H9 (cell line): Measurements from ENCODE around the gene AGPAT1. TPM values are rescaled to one million over a fixed set of nuclear protein-coding genes. Genes with fewer than 3 reads are reported as not detected.
A peak's percentile ranks its signal among the peaks of the same experiment; 100 is the strongest.

Source experiments
- DNase-seq: peaks from one replicate; pipeline ENCODE4 v3.0.0-alpha.2; 2017
- H2AFZ ChIP-seq: one replicate; pipeline ENCODE4 v1.6.1; 2013; ENCODE audit warnings: mild to moderate bottlenecking, low read length, control low read depth, moderate library complexity
- H2AK5ac ChIP-seq: 2 replicates; pipeline ENCODE4 v1.6.1; 2013; ENCODE audit warnings: low read length, control low read depth, mixed read lengths; ENCODE audit not compliant: insufficient read length
- H2BK120ac ChIP-seq: one replicate; pipeline ENCODE4 v1.6.1; 2013; ENCODE audit warnings: low read depth, mild to moderate bottlenecking, low read length, control low read depth, inconsistent platforms; ENCODE audit not compliant: poor library complexity, severe bottlenecking
- H2BK12ac ChIP-seq: 2 replicates; pipeline ENCODE4 v1.6.1; 2013; ENCODE audit warnings: low read length, control low read depth, mixed read lengths, low read depth; ENCODE audit not compliant: insufficient read length
- H2BK15ac ChIP-seq: 2 replicates; pipeline ENCODE4 v1.6.1; 2013; ENCODE audit warnings: low read depth, low read length, control low read depth
- H2BK20ac ChIP-seq: one replicate; pipeline ENCODE4 v1.6.1; 2013; ENCODE audit warnings: low read depth, mild to moderate bottlenecking, low read length, control low read depth, inconsistent platforms; ENCODE audit not compliant: poor library complexity, severe bottlenecking
- H2BK5ac ChIP-seq: 2 replicates; pipeline ENCODE4 v1.6.1; 2013; ENCODE audit warnings: low read length, control low read depth, mixed read lengths; ENCODE audit not compliant: insufficient read length
- H3K14ac ChIP-seq: 2 replicates; pipeline ENCODE4 v1.6.1; 2013; ENCODE audit warnings: low read length, control low read depth; ENCODE audit not compliant: insufficient read depth
- H3K18ac ChIP-seq: 2 replicates; pipeline ENCODE4 v1.6.1; 2013; ENCODE audit warnings: low read depth, mild to moderate bottlenecking, mixed read lengths, low read length, control low read depth; ENCODE audit not compliant: insufficient read length
- H3K23ac ChIP-seq: 2 replicates; pipeline ENCODE4 v1.6.1; 2013; ENCODE audit warnings: low read length, control low read depth, mixed read lengths, low read depth; ENCODE audit not compliant: insufficient read length
- H3K23me2 ChIP-seq: 2 replicates; pipeline ENCODE4 v1.6.1; 2013; ENCODE audit warnings: low read depth, mild to moderate bottlenecking, mixed read lengths, low read length, control low read depth; ENCODE audit not compliant: insufficient read length, poor library complexity, severe bottlenecking
- H3K27ac ChIP-seq: 2 replicates; pipeline ENCODE4 v1.5.1; 2013; ENCODE audit warnings: low read length, control low read depth, mixed read lengths, low read depth; ENCODE audit not compliant: insufficient read length
- H3K27me3 ChIP-seq: 2 replicates; pipeline ENCODE4 v1.6.1; 2013; ENCODE audit warnings: low read length, control low read depth, inconsistent platforms; ENCODE audit not compliant: insufficient read depth
- H3K4ac ChIP-seq: 2 replicates; pipeline ENCODE4 v1.6.1; 2013; ENCODE audit warnings: low read depth, mild to moderate bottlenecking, control low read depth, inconsistent platforms, low read length, moderate library complexity
- H3K4me1 ChIP-seq: 2 replicates; pipeline ENCODE4 v1.6.1; 2013; ENCODE audit warnings: low read length, control low read depth, inconsistent platforms; ENCODE audit not compliant: insufficient read depth
- H3K4me2 ChIP-seq: 2 replicates; pipeline ENCODE4 v1.6.1; 2013; ENCODE audit warnings: low read length, control low read depth, mixed read lengths; ENCODE audit not compliant: insufficient read length, insufficient read depth
- H3K56ac ChIP-seq: 2 replicates; pipeline ENCODE4 v1.6.1; 2013; ENCODE audit warnings: low read depth, mild to moderate bottlenecking, mixed read lengths, low read length, control low read depth; ENCODE audit not compliant: insufficient read length
- H3K79me1 ChIP-seq: 2 replicates; pipeline ENCODE4 v1.6.1; 2013; ENCODE audit warnings: low read depth, mild to moderate bottlenecking, moderate library complexity, low read length, control low read depth, inconsistent platforms; ENCODE audit not compliant: insufficient read depth, poor library complexity, severe bottlenecking
- H3K79me2 ChIP-seq: 2 replicates; pipeline ENCODE4 v1.6.1; 2013; ENCODE audit warnings: low read length, control low read depth, inconsistent platforms; ENCODE audit not compliant: insufficient read depth
- H3K9ac ChIP-seq: 2 replicates; pipeline ENCODE4 v1.6.1; 2013; ENCODE audit warnings: low read length, control low read depth, mixed read lengths; ENCODE audit not compliant: insufficient read length; ENCODE audit errors: extremely low read depth
- H3K9me3 ChIP-seq: one replicate; pipeline ENCODE4 v1.6.1; 2013; ENCODE audit warnings: low read depth, low read length, inconsistent platforms; ENCODE audit not compliant: control insufficient read depth
- H3T11ph ChIP-seq: one replicate; pipeline ENCODE4 v1.6.1; 2013; ENCODE audit warnings: mild to moderate bottlenecking, low read length, control low read depth, inconsistent platforms
- H4K20me1 ChIP-seq: one replicate; pipeline ENCODE4 v1.6.1; 2013; ENCODE audit not compliant: control insufficient read depth, insufficient read length, insufficient read depth
- H4K5ac ChIP-seq: 2 replicates; pipeline ENCODE4 v1.6.1; 2013; ENCODE audit warnings: low read depth, mild to moderate bottlenecking, mixed read lengths, low read length, control low read depth; ENCODE audit not compliant: insufficient read length
- H4K8ac ChIP-seq: replicated peaks from 2 replicates; pipeline ENCODE4 v1.6.1; 2013; ENCODE audit warnings: low read length, control low read depth, mixed read lengths, low read depth; ENCODE audit not compliant: insufficient read length
- H4K91ac ChIP-seq: 2 replicates; pipeline ENCODE4 v1.6.1; 2013; ENCODE audit warnings: low read depth, mild to moderate bottlenecking, moderate library complexity, mixed read lengths, low read length, control low read depth; ENCODE audit not compliant: insufficient read length
- H3K27ac Mint-ChIP-seq, 3 experiments: 2 replicates in 2 of 3; 3 replicates in 1 of 3; pipeline ENCODE4 v1.8.0; 2020 to 2021; ENCODE audit warnings: mixed read lengths in 3 of 3, mild to moderate bottlenecking in 1 of 3, moderate library complexity in 1 of 3
- H3K27me3 Mint-ChIP-seq: 2 replicates; pipeline ENCODE4 v1.8.0; 2021; ENCODE audit warnings: low read depth, mild to moderate bottlenecking, moderate library complexity, mixed read lengths
- H3K36me3 Mint-ChIP-seq, 3 experiments: 2 replicates in 2 of 3; 3 replicates in 1 of 3; pipeline ENCODE4 v1.8.0; 2020 to 2021; ENCODE audit warnings: low read depth in 3 of 3, mixed read lengths in 3 of 3; ENCODE audit not compliant: insufficient read depth in 1 of 3
- H3K4me1 Mint-ChIP-seq, 2 experiments: 2 replicates each; pipeline ENCODE4 v1.8.0; 2020; ENCODE audit warnings: mixed read lengths in 2 of 2
- H3K4me3 Mint-ChIP-seq, 2 experiments: 2 replicates in 1 of 2; 3 replicates in 1 of 2; pipeline ENCODE4 v1.8.0; 2020 to 2021; ENCODE audit warnings: mild to moderate bottlenecking in 2 of 2, mixed read lengths in 2 of 2, moderate library complexity in 1 of 2
- H3K9me3 Mint-ChIP-seq, 2 experiments: 2 replicates in 1 of 2; 3 replicates in 1 of 2; pipeline ENCODE4 v1.8.0; 2020; ENCODE audit warnings: mild to moderate bottlenecking in 2 of 2, mixed read lengths in 2 of 2, moderate library complexity in 1 of 2
- WGBS: extraction: QIAGEN DNeasy Blood & Tissue Kit; methylation state at CpG from one replicate; pipeline ENCODE4 v1.1.7; 2013; ENCODE audit warnings: missing lambda C conversion rate, low lambda C conversion rate, mixed read lengths; ENCODE audit not compliant: insufficient read length; ENCODE audit errors: extremely low coverage; 5-methylcytosine and 5-hydroxymethylcytosine counted together
- total RNA-seq: library from RNA; stranded (reverse); gene quantifications from 2 replicates; pipeline ENCODE4 v1.2.1, GENCODE V29; 2021
- TF ChIP-seq, protein P1 (sequence below): fragments of 200-600 bp; sonication (generic); conservative IDR thresholded peaks from 3 replicates; pipeline ENCODE4 v1.8.0; 2021; ENCODE audit warnings: antibody characterized with exemption, mild to moderate bottlenecking

The AGPAT1 gene
- total RNA-seq, 1 experiment from 2014 or later: 89.5 TPM

DNA sequence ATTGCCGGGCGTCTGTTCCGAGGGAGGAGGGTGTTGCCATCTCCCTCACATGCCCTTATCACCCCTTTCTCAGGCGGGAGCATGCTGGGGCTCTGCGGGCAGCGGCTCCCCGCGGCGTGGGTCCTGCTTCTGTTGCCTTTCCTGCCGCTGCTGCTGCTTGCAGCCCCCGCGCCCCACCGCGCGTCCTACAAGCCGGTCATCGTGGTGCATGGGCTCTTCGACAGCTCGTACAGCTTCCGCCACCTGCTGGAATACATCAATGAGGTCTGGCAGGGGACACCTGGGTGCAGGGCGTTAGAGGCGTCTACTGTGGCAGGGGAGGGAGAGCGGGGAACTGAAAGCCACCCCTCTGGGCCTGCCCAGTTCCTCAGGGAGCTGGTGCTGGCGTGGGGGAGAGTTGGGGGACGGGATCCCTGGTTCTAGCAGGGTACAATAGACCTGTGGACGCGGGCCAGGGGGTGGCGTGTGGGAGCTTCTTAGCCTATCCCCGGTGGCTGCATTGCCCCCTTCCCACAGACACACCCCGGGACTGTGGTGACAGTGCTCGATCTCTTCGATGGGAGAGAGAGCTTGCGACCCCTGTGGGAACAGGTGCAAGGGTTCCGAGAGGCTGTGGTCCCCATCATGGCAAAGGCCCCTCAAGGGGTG is 21.2 kb downstream of the AGPAT1 start:
- Histone ChIP-seq H3K79me1 (no peaks in the 10 kb centered on the region), H3K23me2 (peaks cover 29% of the 10 kb centered on the region), H4K91ac (no peak overlapping the region), H3K56ac (no peak overlapping the region), H3T11ph (no peak overlapping the region), H2AK5ac (no peak overlapping the region), H3K4me1 (peaks cover 2% of the 10 kb centered on the region; the same call in 1 of the 2 replicates), H3K14ac (peak overlapping the region; percentile 9; the same call in 1 of the 2 replicates), H4K5ac (no peak overlapping the region), H3K79me2 (no peaks in the 10 kb centered on the region; the same call in 1 of the 2 replicates), H4K8ac (no peak overlapping the region), H3K9ac (peak overlapping the region; percentile 51), H2BK12ac (no peak overlapping the region), H3K4ac (no peak overlapping the region), H3K18ac (peak overlapping the region; percentile 54), H3K4me2 (peak overlapping the region; percentile 81), H3K27ac (no peak overlapping the region), H3K27me3 (no peaks in the 10 kb centered on the region; the same call in 1 of the 2 replicates), H2BK15ac (no peak overlapping the region), H2AFZ (no peak overlapping the region), H3K23ac (no peak overlapping the region), H3K9me3 (no peaks in the 10 kb centered on the region), H2BK120ac (no peak overlapping the region), H2BK20ac (no peak overlapping the region), H4K20me1 (no peaks in the 10 kb centered on the region), H2BK5ac (no peak overlapping the region)
- TF ChIP-seq, protein P1, sequence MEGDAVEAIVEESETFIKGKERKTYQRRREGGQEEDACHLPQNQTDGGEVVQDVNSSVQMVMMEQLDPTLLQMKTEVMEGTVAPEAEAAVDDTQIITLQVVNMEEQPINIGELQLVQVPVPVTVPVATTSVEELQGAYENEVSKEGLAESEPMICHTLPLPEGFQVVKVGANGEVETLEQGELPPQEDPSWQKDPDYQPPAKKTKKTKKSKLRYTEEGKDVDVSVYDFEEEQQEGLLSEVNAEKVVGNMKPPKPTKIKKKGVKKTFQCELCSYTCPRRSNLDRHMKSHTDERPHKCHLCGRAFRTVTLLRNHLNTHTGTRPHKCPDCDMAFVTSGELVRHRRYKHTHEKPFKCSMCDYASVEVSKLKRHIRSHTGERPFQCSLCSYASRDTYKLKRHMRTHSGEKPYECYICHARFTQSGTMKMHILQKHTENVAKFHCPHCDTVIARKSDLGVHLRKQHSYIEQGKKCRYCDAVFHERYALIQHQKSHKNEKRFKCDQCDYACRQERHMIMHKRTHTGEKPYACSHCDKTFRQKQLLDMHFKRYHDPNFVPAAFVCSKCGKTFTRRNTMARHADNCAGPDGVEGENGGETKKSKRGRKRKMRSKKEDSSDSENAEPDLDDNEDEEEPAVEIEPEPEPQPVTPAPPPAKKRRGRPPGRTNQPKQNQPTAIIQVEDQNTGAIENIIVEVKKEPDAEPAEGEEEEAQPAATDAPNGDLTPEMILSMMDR: peak; percentile 66
- DNase-seq: peak; percentile 82
- Mint-ChIP-seq H3K36me3 (peaks cover 24 to 42% (median 27%) of the 10 kb centered on the region in 3 experiments), H3K4me3 (peak overlapping the region; percentile 97 to 98), H3K27me3 (peaks cover 4% of the 10 kb centered on the region), H3K9me3 (no peaks in the 10 kb centered on the region), H3K27ac (peak overlapping the region; percentile 76 to 99 (median 99); a peak in 5 of 7 replicates), H3K4me1 (peaks cover 35 to 38% of the 10 kb centered on the region in 2 experiments)
- no CpG with 5 or more reads among the region's 34 CpGs for WGBS
